ENCODE measurements around the gene PTPRU. TPM values are rescaled to one million over a fixed set of nuclear protein-coding genes. Genes with fewer than 3 reads are reported as not detected.

Gene PTPRU
- total RNA-seq, 2 experiments from 2014 or later, result 0.56 to 0.74 TPM

DNA sequence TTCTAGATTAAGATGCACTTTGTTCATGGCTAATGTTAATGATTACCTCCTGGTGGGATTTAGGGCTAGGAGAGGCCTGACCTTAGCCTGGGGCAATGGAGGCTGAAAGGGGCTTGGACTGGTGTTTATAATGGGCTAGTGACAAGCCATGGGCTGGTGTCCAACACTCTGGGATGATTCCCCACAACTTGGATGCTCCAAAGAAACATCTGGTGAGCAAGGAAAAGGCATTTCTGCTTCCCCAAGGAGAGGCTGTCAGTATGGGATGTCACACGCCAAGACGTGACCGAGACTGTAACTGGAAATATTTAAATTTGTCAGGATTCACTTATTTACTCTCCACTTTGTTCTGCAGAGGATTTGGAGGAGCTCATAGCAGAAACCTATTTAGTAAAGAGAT lies 45.2 kb downstream of the PTPRU start:
- H3K4me3 Mint-ChIP-seq, result no peak overlapping the region
- ChIA-PET POLR2A (no interaction called here), CTCF (no interaction called here)
- DNase-seq (no peak), ATAC-seq (no peak)
- TF ChIP-seq, protein P1, sequence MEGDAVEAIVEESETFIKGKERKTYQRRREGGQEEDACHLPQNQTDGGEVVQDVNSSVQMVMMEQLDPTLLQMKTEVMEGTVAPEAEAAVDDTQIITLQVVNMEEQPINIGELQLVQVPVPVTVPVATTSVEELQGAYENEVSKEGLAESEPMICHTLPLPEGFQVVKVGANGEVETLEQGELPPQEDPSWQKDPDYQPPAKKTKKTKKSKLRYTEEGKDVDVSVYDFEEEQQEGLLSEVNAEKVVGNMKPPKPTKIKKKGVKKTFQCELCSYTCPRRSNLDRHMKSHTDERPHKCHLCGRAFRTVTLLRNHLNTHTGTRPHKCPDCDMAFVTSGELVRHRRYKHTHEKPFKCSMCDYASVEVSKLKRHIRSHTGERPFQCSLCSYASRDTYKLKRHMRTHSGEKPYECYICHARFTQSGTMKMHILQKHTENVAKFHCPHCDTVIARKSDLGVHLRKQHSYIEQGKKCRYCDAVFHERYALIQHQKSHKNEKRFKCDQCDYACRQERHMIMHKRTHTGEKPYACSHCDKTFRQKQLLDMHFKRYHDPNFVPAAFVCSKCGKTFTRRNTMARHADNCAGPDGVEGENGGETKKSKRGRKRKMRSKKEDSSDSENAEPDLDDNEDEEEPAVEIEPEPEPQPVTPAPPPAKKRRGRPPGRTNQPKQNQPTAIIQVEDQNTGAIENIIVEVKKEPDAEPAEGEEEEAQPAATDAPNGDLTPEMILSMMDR (IDR thresholded peaks at IDR 0.05), result no peak
- no peak overlapping the region for H3K27ac Mint-ChIP-seq
- no peaks in the 10 kb centered on the region for H3K27me3 Mint-ChIP-seq
- no peaks in the 10 kb centered on the region for H3K9me3 Mint-ChIP-seq
- H3K4me1 Mint-ChIP-seq (ENCODE audit: low read depth), result peaks cover 4% of the 10 kb centered on the region
- H3K36me3 Mint-ChIP-seq (ENCODE audit: low read depth), result no peaks in the 10 kb centered on the region
- intact Hi-C loops (cut with micrococcal nuclease), result no loop called here

DNA sequence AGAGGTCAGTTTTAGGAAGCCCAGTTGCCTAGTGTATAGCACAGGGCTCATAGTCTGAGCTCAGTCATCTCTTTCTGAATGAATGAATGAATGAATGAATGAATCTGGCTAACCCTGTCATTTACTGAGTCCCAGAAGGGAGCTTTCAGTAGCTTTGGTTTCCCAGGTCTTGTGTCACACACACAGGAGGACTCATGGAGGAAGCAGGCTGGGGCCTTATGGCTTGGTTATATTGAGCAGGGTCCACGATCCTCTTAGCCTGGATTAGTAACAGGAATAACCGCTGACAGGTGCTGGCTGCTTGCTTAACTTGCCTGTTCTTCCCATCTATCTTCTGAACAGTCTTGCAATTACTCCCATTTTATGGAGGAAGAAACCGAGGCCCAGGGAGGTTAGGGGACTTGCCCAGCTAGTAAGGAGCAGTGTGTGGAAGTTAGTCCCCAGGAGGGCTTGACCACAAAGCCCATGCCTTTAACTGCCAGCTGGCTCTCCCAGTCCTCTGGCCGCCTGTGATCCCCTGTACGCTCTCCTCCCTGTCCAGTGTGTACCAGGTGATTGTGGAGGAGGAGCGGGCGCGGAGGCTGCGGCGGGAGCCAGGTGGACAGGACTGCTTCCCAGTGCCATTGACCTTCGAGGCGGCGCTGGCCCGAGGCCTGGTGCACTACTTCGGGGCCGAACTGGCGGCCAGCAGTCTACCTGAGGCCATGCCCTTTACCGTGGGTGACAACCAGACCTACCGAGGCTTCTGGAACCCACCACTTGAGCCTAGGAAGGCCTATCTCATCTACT lies 46.0 kb downstream of the PTPRU start:
- Mint-ChIP-seq H3K27me3 (no peaks in the 10 kb centered on the region), H3K36me3 (ENCODE audit: low read depth) (no peaks in the 10 kb centered on the region), H3K27ac (no peak overlapping the region), H3K4me3 (no peak overlapping the region), H3K9me3 (no peaks in the 10 kb centered on the region), H3K4me1 (ENCODE audit: low read depth) (peaks cover 4% of the 10 kb centered on the region)
- TF ChIP-seq, protein P1 (IDR thresholded peaks at IDR 0.05), result no peak
- intact Hi-C loops (cut with micrococcal nuclease), result no loop called here
- POLR2A ChIA-PET, result no interaction called here
- DNase-seq (no peak), ATAC-seq (no peak)
- CTCF ChIA-PET, result no interaction called here

DNA sequence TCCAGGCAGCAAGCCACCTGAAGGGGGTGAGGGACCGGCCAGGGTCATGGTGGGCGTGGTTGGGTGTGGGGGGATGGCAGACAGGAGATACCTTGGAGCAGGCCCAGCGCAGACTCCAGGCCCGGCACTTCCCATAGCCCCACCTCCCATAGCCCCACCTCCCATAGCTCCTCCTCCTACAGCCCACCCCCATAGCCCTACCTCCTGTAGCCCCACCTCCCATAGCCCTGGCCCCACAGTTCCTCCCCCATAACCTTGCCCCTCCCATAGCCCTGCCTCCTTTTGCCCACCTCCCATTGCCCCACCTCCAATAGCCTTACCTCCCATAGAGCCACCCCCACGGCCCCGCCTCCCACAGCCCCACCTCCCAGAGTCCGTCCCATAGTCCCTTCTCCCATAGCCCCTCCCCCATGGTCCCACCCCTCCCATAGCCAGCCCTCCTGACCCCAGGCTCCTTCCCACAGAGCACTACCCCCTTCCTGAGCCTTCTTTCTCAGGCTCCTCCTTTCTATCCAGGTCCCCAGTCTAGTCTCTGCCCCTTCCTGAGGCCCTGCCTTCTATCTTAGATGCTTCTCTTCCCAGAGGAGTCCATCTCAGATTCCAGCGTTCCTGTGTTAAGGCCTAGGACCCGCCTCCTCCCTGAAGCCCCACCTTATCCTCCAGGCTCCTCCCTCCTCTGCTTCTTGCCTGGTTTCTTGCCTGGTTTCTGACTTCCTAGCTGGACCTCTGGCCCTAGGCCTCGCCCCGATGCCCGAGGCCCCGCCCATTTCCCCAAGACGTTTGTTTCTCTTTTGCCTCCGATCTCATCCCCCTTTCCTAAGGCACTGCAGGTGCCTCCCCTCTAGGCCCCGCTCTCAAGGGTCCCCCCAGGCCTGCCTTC lies 46.8 kb downstream of the PTPRU start:
- DNase-seq, result peak; percentile 33
- Mint-ChIP-seq H3K9me3 (no peaks in the 10 kb centered on the region), H3K4me1 (ENCODE audit: low read depth) (peaks cover 4% of the 10 kb centered on the region), H3K27me3 (no peaks in the 10 kb centered on the region), H3K36me3 (ENCODE audit: low read depth) (no peaks in the 10 kb centered on the region), H3K4me3 (no peak overlapping the region), H3K27ac (no peak overlapping the region)
- POLR2A ChIA-PET, result no interaction called here
- intact Hi-C loops (cut with micrococcal nuclease), result no loop called here
- TF ChIP-seq, protein P1 (IDR thresholded peaks at IDR 0.05), result no peak
- peak; percentile 80 for ATAC-seq
- CTCF ChIA-PET, result no interaction called here

DNA sequence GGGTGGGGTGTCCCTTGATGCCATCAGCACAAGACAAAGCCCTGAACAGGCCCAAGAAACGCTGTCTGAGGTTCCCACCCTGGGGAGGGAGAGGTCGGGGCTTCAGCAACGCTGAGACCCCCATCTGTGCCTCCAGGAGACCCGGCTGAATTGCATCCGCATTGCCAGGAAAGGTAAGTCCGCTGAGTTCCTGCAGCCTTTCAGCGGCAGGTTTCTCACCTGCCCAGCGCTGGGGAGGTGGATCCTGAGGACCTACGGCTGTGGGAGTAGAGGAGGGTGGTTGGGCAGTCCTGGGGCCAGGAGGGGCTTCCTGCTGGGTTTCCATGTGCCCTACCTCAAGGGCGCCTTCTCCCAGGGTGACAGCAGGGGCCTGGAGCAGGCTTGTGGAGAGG lies 47.5 kb downstream of the PTPRU start:
- no peaks in the 10 kb centered on the region for H3K36me3 Mint-ChIP-seq (ENCODE audit: low read depth)
- no peaks in the 10 kb centered on the region for H3K27me3 Mint-ChIP-seq
- ATAC-seq (no peak), DNase-seq (no peak)
- TF ChIP-seq, protein P1 (IDR thresholded peaks at IDR 0.05), result no peak
- no peaks in the 10 kb centered on the region for H3K9me3 Mint-ChIP-seq
- H3K4me1 Mint-ChIP-seq (ENCODE audit: low read depth), result peaks cover 4% of the 10 kb centered on the region
- POLR2A ChIA-PET, result no interaction called here
- no peak overlapping the region for H3K27ac Mint-ChIP-seq
- H3K4me3 Mint-ChIP-seq, result no peak overlapping the region
- CTCF ChIA-PET, result no interaction called here
- intact Hi-C loops (cut with micrococcal nuclease), result no loop called here

Measured in activated CD8-positive, alpha-beta T cell treated with anti-CD3 and anti-CD28 coated beads for 36 hours (primary cell).